GM23248 (cell line): ENCODE results near the gene BBS2.

Experiments
- EZH2 ChIP-seq: fragments of 200-600 bp; sonication (generic); IDR thresholded peaks from 2 replicates; pipeline ENCODE4 v1.6.1; 2018; ENCODE audit warnings: antibody characterized with exemption, mild to moderate bottlenecking; ENCODE audit not compliant: insufficient read depth, poor library complexity, severe bottlenecking
- EZH2phosphoT487 ChIP-seq: fragments of 200-600 bp; sonication (generic); IDR thresholded peaks from 2 replicates; pipeline ENCODE4 v1.6.1; 2018; ENCODE audit warnings: antibody characterized with exemption, moderate library complexity, mild to moderate bottlenecking, low read depth; ENCODE audit not compliant: insufficient read depth

DNA sequence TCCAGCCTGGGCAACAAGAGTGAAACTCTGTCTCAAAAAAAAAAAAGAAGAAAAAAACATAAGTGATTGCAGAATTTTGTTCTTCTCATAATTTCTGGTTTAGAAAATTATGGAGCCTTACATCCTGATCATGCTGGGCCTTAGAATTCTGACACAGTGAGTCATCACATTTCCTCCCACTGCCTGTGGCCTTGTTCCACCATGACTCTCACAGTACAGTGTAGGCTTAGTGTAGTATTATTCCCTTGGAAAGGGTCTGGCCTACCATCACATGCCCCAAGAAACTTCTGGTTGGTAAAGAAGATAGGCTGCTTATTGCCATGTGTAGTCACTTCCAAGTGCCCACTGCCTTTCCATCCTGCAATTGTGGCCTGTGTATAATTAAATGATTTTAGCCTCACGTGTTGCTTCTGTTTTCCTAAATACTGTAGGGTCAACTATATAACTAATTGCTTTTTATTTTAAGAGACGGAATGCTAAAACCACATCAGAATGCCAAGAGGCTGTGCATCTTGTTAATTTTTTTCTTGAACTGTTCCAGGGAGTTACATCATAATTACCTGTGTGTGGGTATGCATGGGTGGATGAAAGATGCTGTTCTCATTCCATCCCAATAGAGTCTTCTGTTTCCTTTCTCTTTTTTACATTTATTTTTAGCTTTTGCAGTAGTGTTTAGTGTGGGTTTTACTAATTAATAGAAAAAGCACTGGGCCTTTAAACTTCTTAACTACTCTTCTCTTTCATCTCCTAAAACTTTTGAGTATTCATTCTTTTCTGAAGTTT, 42.5 kb downstream of the BBS2 start:
- no peak for TF ChIP-seq EZH2
- no peak for TF ChIP-seq EZH2phosphoT487
